GM04504 (cell line): ENCODE data around the gene OR1F1.
"Not testable (repeated sequence)": the region's sequence is repeated elsewhere in the genome, so short reads cannot be mapped to it uniquely, and the experiment has no call there.

Source experiments
- DNase-seq: peaks from one replicate; pipeline ENCODE4 v3.0.0-alpha.2; 2012; ENCODE audit warnings: low read depth

Gene OR1F1

GRCh38 chr16:3187798-3188674, at the start of gene OR1F1:
TSS of gene OR1F1 (plus strand) at chr16:3188204.
- no peak for DNase-seq

- no peak for DNase-seq
Observed at GRCh38 chr16:3138342-3138741, 49.7 kb upstream of the OR1F1 start.

- no peak for DNase-seq
Observed at GRCh38 chr16:3138823-3139426, 49.1 kb upstream of the OR1F1 start.

GRCh38 chr16:3139561-3139960, 48.4 kb upstream of the OR1F1 start:
- DNase-seq, result not testable (repeated sequence)

GRCh38 chr16:3140603-3141427, 47.2 kb upstream of the OR1F1 start:
- DNase-seq, result no peak

- DNase-seq, result no peak
Observed at GRCh38 chr16:3141781-3142311, 46.2 kb upstream of the OR1F1 start.

- DNase-seq, result no peak
Observed at GRCh38 chr16:3142327-3142726, 45.7 kb upstream of the OR1F1 start.

GRCh38 chr16:3142770-3143169, 45.2 kb upstream of the OR1F1 start:
- no peak for DNase-seq

GRCh38 chr16:3143189-3143588, 44.8 kb upstream of the OR1F1 start:
- DNase-seq, result no peak

- no peak for DNase-seq
Observed at GRCh38 chr16:3143598-3144320, 44.2 kb upstream of the OR1F1 start.

GRCh38 chr16:3144321-3144983, 43.6 kb upstream of the OR1F1 start:
- DNase-seq, result no peak

- no peak for DNase-seq
Observed at GRCh38 chr16:3145151-3145550, 42.9 kb upstream of the OR1F1 start.

- no peak for DNase-seq
Observed at GRCh38 chr16:3145660-3146059, 42.3 kb upstream of the OR1F1 start.

GRCh38 chr16:3147046-3147756, 40.8 kb upstream of the OR1F1 start:
- DNase-seq, result no peak

- DNase-seq, result no peak
Observed at GRCh38 chr16:3147757-3148104, 40.3 kb upstream of the OR1F1 start.

GRCh38 chr16:3148256-3149192, 39.5 kb upstream of the OR1F1 start:
- no peak for DNase-seq

GRCh38 chr16:3149193-3149530, 38.8 kb upstream of the OR1F1 start:
- DNase-seq, result no peak

GRCh38 chr16:3149630-3150345, 38.2 kb upstream of the OR1F1 start:
- no peak for DNase-seq
